Gastroesophageal sphincter (tissue), 3 donors: Measurements from ENCODE around the gene MNAT1.

Experiments used
- POLR2A ChIP-seq, 2 donors: fragments of 450-650 bp; IDR thresholded peaks; one replicate each; pipeline ENCODE4 v1.6.1; 2017; ENCODE audit warnings: antibody characterized with exemption in 2 of 2, mild to moderate bottlenecking in 2 of 2, moderate library complexity in 1 of 2
- POLR2AphosphoS5 ChIP-seq: sonication (generic); formaldehyde crosslinking; IDR thresholded peaks from one replicate; pipeline ENCODE4 v1.6.1; 2017; ENCODE audit warnings: antibody characterized with exemption
- TF ChIP-seq, protein P1 (sequence below), 4 experiments: fragments of 200-600 bp in 2 of 4; fragments of 450-650 bp in 2 of 4; sonication (generic) in 1 of 4; IDR thresholded peaks; one replicate each; pipeline ENCODE4 v1.5.1; 2017 to 2019; ENCODE audit warnings: antibody characterized with exemption in 4 of 4, mild to moderate bottlenecking in 2 of 4, moderate library complexity in 2 of 4

DNA sequence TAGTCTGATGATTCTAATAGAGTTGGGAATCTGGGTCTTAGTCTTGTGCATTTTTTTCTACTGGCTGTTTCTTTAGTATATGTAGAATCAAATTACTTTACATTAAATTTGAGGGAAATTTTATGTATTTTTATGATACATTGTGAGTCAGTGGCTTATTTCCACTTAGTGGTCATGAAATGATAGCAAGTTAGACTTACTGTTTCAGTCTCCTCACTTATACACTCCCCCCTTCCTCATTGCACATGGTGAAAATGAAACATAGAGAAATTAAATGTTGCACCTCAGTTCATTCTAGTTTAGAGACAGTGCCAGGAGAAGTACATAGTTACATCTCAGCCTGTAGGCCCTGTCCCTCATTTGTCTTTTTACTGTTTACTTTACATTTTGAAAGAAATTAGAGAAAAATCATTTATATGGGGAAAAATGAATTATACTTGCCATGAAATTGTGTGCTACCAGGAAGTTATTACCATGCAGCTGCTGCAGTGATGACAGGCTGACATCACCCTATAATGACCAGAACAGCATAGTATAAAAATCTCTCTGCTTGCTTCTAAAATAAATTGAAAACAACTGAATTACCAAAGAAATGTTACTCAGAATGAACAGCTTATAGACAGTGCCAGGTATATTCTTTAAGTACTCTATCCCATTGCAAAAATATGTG, 133.1 kb downstream of the MNAT1 start:
- TF ChIP-seq, protein P1, sequence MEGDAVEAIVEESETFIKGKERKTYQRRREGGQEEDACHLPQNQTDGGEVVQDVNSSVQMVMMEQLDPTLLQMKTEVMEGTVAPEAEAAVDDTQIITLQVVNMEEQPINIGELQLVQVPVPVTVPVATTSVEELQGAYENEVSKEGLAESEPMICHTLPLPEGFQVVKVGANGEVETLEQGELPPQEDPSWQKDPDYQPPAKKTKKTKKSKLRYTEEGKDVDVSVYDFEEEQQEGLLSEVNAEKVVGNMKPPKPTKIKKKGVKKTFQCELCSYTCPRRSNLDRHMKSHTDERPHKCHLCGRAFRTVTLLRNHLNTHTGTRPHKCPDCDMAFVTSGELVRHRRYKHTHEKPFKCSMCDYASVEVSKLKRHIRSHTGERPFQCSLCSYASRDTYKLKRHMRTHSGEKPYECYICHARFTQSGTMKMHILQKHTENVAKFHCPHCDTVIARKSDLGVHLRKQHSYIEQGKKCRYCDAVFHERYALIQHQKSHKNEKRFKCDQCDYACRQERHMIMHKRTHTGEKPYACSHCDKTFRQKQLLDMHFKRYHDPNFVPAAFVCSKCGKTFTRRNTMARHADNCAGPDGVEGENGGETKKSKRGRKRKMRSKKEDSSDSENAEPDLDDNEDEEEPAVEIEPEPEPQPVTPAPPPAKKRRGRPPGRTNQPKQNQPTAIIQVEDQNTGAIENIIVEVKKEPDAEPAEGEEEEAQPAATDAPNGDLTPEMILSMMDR (IDR thresholded peaks at IDR 0.05), result no peak
- TF ChIP-seq POLR2A (IDR thresholded peaks at IDR 0.05) (no peak), POLR2AphosphoS5 (no peak)
